HG03095 (cell line): ENCODE measurements around the gene FBXO21.
"Not testable (repeated sequence)": the region's sequence is repeated elsewhere in the genome, so short reads cannot be mapped to it uniquely, and the experiment has no call there.

Source experiments
- ATAC-seq: cut with Tn5 transposase; IDR thresholded peaks from one replicate; pipeline ENCODE4 v1.9.1; 2021; ENCODE audit warnings: moderate library complexity; ENCODE audit not compliant: unreplicated experiment

Gene FBXO21

DNA sequence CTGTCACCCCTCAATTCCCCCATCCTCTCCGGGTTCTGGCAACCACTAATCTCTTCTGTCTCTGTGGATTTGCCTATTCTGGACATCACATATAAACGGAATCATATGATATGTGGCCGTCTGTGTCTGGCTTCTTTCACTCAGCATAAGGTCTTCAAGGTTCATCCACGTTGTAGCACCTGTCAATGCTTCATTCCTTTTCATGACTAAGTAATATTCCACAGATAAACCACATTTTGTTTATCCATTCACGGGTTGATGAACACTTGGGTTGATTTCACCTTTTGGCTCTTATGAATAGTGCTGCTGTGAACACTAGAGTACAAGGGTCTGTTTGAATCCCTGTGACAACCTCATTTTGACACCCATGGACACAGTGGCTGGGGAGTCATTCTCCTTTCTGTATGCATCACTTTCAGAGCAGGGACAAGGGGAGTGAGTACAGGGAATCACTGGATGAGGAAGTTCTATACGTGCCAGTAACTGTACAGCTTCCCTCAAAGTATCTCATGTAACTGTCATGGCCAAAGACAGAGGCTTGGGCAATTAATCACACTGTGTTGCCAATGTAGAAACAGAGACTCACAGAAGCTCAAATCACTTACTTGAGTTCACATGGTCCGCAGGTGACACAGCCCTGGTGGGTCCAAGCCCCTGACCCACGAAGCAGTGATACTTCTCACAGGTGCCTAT lies 80.2 kb downstream of the FBXO21 start:
- no peak for ATAC-seq

DNA sequence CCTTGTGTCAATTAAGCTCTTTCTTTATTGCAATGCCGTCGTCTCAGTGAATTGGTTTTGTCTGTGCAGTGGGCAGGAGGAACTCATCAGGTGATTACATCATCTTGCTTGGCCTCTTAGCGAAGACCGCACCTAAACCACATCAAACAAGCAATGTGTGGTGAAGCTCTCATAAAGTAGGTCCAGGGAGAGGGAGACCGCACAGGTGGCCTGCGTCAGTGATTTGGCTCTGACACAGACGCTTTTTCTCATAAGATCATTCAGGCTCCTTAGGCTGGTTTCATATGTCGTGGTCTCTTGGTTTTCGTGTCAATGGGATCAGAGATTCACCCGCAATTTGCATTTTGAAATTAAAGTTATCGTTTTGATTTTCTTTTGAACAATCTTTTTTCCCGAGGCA lies 84.4 kb downstream of the FBXO21 start:
- ATAC-seq: no peak

DNA sequence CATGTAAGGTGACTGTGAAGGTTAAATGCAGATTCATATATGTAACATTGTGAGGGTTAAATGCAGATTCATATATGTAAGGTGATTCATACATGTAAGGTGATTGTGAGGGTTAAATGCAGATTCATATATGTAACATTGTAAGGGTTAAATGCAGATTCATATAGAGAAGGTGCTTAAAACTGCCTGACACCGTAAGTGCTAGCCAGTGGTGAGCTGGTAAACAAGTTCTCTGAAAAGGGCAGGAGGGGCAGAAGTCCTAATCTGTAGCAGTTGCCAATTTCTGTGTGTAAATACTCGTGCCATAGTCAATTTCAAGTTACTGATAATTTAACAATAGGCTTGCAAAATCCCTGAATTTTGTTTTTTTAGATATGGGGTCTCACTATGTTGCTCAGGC lies 86.3 kb downstream of the FBXO21 start:
- not testable (repeated sequence) for ATAC-seq

DNA sequence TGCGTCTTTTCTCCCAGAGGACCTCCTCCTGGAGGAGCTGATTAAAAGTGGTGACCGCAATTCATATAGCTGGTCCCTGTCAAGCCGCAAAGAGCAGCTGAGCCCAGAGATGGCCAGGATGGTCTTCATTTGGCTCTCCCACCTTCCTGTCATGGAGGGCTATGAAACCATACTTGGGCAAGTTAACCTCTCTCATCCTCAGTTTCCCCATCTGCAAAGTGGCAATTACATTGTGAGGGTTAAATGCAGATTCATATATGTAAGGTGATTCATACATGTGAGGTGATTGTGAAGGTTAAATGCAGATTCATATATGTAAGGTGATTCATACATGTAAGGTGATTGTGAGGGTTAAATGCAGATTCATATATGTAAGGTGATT lies 87.5 kb downstream of the FBXO21 start:
- no peak for ATAC-seq

DNA sequence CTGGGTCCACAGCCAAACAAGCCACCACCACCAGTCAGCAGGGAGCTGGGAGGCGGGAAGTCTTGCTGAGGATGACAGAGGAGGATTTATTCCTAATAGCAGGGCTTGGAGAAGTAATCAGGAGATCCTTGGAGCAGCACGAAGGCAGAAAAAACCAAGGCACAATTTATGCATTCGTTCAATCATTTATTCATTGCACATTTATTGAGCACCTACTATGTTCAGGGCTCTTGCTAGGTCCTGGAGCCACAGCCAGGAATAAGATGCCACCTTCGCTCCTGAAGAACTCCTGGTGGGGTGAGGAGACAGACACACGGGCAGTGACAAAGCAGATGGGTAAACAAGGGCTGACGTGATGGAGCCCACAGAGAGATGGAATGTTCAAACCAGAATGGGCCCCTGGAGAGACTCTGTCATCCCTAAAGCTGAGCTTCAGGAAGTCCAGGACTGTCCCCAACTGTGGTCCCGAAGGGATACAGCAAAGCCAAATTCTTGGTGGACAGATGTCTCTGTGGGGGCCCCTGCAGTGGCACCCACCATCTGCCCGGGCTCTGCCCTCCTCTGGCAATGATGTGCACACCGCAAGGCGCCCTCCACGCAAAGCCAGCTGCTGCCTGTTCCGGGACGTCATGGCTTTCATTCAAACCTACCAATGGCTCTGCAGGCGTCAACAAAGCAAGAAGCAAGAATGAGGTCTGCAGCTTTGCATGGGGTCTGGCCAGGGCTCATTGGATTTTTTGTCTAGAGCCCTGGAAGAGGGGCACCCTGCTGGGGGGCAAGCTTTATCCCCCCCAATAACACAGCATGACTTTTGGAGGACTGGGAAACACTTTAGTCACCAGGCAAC lies 88.1 kb downstream of the FBXO21 start:
- ATAC-seq: no peak

DNA sequence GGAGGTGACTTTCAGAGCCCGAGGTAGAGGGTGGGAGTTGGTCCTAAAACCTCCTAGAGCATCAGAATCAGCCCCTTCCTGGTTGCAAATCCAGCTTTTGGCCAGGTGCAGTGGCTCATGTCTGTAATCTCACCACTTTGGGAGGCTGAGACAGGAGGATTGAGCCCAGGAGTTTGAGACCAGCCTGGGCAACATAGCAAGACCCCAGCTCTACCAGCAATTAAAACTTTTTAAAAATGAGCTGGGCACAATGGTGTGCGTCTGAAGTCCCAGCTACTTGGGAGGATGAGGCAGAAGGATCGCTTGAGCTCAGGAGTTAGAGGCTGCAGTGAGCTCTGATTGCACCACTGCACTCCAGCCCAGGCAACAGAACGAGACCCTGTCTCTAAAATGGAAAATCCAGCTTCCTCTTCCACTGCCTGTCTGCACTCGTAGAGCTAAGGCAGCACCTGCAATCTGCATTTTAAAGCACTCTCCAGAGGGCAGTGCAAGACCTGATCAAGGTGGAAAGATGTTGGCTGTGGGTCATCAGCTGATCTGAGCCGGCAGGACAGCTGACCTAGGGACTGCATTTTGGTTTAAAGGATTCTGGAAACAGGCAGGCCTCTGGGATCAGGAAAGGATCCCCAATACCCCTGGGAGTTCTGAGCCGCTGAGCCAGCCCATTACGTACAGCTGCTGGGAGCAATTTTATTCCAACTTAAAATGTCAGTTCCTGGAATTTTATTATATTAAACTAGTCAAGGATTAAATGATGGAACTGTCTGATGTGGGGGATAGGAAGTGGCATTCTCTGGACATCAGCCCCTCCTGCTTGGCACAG lies 89.2 kb downstream of the FBXO21 start:
- no peak for ATAC-seq

DNA sequence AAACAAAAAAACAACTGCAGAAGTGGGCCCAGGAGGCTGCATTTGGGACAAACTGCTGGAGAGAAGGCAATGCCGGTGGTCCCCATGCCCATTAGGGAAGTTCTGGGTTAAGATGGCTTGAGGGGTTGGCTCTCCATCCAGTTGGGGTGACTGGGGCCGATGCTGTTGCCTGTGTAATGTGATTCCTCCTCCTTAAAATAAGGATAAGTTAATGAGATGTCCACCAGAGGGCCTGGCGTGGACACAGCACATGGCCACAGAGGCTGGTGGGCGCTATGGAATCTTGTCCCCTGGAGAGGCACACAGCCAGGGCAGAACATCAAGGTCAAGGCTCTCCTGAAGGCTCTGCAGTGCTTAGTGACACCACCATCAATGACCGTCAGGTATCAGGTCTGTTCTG lies 90.0 kb downstream of the FBXO21 start:
- ATAC-seq: no peak

DNA sequence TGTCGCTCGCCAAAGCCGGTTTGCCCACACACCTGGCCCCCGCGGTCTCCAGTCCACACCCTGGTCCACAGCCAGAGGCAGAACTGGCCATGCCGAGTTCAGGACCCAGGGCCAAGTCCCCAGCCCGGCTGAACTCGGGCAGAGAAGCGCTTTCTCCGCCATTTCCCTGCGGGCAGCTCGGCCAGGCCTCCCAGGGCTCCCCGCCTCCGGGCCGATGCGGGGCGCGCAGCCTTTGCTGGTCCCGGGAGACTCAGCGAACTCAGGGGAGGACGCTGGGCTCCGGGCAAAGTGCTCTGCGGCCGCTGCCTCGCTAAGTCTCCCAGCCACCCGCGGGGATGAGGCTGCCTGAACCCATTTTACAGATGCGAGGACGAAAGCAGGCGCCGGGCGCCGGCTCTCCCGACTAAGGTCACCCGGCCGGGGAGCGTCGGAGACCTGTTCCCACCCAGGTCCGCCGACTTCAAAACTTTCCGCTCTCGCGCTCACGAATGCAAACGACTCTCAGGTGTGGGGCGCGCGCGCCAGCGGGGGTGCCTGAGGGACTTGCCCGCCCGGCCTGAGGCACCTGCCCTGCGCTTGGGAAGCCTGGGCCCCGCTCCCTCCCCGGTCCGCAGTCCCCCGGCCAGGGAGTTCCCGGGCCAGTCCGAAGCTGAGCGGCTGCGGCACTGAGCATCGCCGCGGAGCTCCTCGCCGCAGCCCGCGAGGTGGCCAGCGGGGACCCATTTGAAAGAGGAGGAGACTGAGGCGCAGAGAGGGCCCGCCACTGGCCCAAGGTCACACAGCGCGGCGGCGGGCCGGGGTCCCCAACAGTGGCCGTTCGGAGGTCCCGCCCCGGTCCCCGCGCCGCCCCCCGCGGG lies 91.7 kb downstream of the FBXO21 start:
- peak; percentile 41 for ATAC-seq

DNA sequence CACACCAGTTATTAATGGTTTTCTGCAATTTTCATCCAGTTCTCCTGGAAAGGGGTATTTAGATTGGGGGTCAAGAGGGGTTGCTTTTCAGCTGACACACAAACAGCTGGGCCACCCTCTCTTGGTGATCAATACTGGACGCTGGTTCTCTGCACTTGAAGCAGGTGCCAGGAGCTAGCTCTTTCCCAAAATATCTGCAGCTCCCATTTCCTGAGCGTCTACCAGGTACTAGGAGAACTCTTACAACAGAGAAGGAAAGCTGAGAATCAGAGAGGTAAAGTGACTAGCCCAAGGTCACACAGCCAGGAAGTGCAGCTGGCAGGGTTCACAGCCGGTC lies 92.3 kb downstream of the FBXO21 start:
- ATAC-seq: no peak

DNA sequence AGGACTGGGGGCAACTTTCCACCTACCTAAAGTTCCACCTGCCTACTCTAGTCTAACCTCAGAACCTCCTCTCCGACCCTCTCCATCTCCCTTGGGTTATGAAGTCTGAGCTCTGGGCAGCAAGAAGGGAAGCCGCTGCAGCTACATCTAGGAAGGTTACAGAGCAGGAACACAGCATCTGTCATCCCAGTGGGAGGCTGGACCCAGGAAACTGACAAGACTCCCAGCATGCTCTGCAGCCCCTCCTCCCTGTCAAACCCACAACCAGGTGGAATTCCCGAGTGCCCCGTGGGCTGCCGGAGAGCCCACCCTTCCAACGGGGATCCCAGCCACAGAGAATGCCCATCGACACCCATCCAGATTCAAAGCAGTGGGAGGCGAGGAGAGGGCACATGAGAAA lies 93.1 kb downstream of the FBXO21 start:
- no peak for ATAC-seq

DNA sequence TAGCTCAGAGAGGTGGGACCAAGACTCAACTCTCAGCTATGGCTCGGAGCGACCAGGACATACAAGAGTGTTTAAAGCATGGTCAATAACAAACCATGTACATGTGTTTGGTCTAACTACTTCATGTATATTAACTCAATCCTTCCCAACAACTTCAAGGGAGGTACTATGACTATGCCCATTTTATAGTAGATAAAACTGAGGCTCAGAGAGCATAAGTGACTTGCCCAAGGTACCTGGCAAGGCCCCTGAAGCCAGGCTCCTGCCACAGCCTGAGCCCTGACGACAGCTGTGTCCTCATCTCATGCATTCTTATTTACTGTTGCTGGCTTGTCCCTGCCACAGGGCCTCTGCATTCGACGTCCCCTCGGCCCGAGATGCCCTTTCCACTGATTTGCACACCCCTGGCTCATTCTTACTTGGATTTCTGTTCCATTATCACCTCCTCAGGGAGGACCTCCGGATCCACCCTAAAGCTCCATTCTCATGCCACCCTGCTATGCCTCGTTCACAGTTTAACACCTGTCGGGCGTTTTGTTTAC lies 93.7 kb downstream of the FBXO21 start:
- ATAC-seq: no peak

DNA sequence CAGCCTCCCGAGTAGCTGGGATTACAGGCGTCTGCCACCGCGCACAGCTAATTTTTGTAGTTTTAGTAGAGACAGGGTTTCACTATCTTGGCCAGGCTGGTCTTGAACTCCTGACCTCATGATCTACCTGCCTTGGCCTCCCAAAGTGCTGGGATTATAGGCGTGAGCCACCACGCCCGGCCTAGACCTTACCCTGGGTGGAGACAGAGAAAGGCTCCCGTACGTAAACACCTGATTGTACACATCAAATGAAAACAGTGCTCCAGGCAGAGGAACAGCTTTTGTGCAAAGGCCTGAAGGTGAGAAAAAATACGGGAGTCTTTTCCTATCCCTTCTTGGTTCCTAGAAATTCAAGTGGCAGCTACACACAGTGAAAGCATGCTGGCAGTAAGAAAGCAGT lies 95.1 kb downstream of the FBXO21 start:
- ATAC-seq: not testable (repeated sequence)

DNA sequence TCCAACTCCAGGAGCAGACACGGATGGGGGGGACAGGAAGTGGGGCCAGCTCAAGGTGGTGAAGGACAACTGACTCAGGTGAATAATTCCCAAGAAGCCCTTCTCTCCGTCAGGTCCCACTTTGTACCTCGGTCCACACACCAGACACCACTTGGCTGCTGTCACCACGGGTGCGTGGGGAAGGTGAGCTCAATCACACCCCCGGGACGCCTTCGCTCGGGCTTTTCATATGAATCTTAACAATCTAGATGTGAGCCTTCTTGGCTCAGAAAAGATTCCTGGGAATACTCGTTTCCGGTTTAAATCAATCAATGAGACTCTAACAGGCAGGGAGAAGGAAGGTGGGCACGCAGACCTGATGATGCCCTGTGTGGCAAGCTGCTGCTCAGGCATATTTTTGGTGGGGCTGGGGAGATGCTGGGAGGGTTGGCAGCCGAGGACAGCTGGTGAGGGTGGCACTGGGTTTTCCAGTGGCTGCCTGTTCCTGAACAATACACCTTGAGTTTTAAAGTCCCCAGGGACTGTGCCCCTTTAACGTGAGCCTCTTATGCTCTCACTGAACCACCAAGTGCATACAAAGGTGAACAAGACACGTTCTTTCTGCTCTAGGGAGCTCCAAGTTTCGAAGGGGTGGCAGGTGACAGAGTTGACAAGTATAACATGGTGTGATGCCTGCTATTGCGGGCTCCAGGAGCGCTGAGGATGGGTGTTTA lies 96.2 kb downstream of the FBXO21 start:
- no peak for ATAC-seq

DNA sequence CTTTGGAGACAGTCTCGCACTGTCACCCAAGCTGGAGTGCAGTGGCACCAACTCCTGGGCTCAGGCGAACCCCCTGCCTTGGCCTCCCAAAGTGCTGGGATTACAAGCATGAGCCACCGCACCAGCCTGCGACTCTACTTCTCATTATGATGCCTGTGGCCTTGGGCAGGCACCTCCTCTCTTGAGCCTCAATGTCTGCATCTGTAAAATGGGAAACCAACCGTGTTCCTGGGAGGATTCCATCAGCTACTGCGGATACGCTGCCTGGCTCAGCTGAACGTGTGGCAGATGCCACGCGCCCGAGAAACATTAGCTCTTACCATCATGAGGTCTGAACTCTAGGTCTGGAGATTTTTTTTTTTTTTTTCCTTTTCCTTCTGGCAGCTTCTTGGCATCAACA lies 96.8 kb downstream of the FBXO21 start:
- no peak for ATAC-seq

DNA sequence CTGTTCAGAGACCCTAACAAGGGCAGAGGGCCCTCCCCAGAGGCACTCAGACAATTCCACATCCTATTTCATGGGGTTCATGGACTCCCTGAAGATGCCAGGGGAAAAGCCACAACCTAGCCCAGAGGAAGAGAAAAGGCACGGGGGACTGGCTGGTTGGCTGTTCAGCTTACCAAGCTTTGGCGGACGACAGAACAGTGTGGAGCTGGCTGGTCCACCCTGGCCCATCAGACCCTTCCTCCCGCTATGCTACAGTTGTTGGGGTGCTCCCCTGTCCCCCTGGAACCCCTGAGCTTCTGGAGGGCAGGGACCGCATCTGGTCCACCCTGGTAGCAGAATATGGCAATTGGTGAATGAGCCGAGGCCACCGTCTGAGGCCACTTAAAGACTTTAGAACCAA lies 97.4 kb downstream of the FBXO21 start:
- no peak for ATAC-seq

DNA sequence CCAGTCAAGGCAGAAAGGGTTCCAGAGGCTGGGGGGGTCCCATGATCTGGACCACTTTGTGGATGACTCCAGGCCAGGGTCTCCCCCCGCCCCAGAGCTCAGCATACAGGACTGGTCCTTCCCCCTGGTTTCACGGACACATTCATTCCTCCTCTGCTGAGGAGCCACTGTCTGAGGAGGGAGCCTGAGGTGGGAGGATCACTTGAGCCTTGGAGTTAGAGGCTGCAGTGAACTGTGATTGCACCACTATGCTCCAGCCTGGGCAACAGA lies 97.8 kb downstream of the FBXO21 start:
- no peak for ATAC-seq
